Skin of body (tissue), 2 donors: ENCODE measurements around the gene ADGRE2. TPM values are rescaled to one million over a fixed set of nuclear protein-coding genes. Genes with fewer than 3 reads are reported as not detected.
A peak's percentile ranks its signal among the peaks of the same experiment; 100 is the strongest.

Experiments
- DNase-seq: peaks from one replicate; lab custom pipeline; 2025; lab: John Stamatoyannopoulos, UW
- total RNA-seq: library from RNA; depleted of rRNA; stranded (reverse); fragments of >200 nt; gene quantifications from one replicate; pipeline ENCODE4 v1.2.3, GENCODE V29; 2014

The ADGRE2 gene
- total RNA-seq, 1 donor from 2014 or later: 1.8 TPM

GRCh38 chr19:14746886-14747285, 31.5 kb downstream of the ADGRE2 start:
- no peak for DNase-seq

- no peak for DNase-seq
Observed at GRCh38 chr19:14735915-14736314, 42.4 kb downstream of the ADGRE2 start.

- no peak for DNase-seq
Observed at GRCh38 chr19:14733574-14733973, 44.8 kb downstream of the ADGRE2 start.

GRCh38 chr19:14732510-14732909, 45.9 kb downstream of the ADGRE2 start:
- no peak for DNase-seq

- no peak for DNase-seq
Observed at GRCh38 chr19:14731200-14731599, 47.2 kb downstream of the ADGRE2 start.

DNA sequence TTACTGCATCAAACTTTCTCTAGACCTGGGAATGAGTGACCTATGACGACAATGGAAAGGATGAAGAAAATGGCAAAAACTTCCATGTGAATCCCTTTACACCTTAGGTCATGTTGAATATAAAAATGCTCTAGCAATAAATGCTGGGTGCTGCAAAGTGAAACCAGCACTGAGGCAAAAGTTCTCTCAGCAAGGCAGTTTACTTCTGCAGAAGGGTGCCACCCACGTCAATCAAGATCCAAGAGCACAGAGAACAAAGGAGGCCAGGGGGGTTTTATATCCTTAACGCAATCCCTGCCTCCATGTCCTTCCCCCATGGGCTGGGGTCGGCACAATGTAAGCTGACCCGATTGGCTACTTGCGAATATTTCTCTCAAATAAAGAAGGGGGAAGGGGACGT, 49.8 kb downstream of the ADGRE2 start:
- DNase-seq: no peak

DNA sequence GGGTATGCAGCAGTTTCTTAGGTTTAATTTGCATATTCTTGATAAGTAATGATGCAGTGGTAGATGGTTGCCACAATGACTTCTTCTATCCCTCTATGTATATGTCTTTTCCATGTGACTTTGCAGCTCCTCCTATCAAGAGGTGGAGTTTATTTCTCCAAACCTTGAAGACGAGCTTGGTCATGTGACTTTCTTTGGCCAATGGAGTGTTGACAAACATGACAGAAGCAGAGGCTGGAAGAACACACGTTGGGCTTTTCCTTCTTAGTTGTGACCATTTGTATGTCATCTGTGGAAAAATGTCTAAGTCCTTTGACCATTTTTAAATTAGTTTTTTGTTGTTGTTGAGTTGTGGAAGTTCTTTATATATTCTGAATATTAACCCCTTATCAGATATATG, 56.2 kb downstream of the ADGRE2 start:
- DNase-seq: no peak

DNA sequence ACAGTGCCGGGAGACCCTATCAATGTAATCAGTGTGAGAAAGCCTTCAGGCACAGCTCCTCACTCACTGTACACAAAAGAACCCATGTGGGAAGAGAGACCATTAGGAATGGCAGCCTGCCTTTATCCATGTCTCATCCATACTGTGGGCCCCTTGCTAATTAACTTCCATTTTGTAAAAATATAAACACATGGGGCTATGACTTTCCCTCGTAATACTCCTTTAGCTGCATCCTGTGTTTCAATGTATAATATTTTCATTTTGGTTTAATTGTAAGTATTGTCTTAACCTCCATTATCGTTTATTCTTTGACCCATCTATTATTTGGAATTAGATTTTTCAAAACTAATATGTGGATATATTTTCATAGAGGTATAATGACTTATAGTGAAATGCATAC, 59.2 kb downstream of the ADGRE2 start:
- no peak for DNase-seq

GRCh38 chr19:14718522-14719116, 59.7 kb downstream of the ADGRE2 start:
- no peak for DNase-seq

GRCh38 chr19:14715841-14716240, 62.5 kb downstream of the ADGRE2 start:
- DNase-seq: no peak

GRCh38 chr19:14704450-14704849, 73.9 kb downstream of the ADGRE2 start:
- DNase-seq: no peak

- DNase-seq: no peak
Observed at GRCh38 chr19:14703833-14704232, 74.5 kb downstream of the ADGRE2 start.

DNA sequence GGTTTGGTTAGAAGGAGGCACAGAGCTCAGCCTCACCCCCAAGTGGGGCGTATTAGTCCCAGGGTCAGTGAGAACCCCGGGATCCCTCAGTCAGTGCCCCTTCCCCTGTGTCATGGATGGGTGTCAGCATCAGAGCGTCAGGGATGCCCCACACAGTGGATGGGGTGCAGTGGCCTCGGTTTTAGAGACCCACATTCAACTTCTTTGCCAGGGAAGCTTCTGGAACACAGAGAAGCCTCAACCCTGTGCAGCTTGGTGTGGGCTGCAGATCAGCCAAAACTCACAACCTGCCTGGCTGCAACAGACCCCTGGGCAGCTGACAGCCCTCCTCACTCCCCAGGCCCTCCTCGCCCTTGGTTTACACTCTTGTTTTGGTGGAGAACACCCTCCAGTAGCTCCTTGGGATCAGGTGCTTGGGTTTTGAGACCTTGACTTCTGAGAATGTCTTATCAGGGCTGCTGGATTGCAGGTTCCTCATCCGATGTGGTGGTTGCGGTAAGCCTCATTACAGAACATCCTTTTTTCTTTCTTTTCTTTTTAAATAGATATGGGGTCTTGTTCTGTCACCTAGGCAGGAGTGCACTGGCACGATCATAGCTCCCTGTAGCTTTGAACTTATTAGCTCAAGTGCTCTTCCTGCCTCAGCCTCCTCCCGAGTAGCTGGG, 77.5 kb downstream of the ADGRE2 start:
- no peak for DNase-seq

DNA sequence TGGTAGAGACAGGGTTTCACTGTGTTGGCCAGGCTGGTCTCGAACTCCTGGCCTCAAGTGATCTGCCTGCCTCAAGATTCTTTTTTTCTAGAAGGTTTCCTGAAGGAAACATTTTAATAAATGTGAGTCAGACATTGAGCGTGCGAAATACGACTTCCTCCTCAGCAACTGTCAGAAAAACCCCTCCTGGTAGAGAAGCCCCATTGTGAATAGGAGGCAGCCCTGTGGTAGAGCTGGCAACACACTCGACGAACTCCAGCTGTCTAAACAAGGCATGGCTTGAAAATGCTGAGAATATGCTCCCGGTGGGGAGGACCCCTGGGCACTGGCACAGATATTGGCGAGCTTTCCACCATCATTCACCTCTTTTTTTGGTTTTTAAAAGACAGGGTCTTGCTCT, 78.7 kb downstream of the ADGRE2 start:
- DNase-seq: no peak

DNA sequence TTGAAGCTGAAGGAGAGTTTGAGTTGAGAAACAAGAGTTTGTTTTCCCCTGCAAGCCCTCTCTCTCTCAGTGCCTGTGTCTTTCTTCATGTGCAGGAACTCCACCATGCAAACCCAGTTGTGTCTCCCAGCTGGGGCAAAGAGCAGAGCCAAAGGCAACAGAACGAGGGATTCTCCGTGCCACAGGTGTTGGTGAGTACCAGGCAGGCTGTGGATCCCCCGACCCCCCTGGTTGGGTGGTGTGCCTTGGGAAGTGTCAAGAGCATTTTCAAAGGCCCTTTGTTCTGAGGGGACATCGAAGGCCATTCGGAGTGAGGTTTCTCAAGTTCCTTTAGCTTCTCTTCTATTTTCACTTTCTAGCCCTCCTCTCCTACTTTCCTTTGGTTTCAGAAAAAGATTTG, 82.9 kb downstream of the ADGRE2 start:
- no peak for DNase-seq

- no peak for DNase-seq
Observed at GRCh38 chr19:14694641-14695266, 83.6 kb downstream of the ADGRE2 start.

DNA sequence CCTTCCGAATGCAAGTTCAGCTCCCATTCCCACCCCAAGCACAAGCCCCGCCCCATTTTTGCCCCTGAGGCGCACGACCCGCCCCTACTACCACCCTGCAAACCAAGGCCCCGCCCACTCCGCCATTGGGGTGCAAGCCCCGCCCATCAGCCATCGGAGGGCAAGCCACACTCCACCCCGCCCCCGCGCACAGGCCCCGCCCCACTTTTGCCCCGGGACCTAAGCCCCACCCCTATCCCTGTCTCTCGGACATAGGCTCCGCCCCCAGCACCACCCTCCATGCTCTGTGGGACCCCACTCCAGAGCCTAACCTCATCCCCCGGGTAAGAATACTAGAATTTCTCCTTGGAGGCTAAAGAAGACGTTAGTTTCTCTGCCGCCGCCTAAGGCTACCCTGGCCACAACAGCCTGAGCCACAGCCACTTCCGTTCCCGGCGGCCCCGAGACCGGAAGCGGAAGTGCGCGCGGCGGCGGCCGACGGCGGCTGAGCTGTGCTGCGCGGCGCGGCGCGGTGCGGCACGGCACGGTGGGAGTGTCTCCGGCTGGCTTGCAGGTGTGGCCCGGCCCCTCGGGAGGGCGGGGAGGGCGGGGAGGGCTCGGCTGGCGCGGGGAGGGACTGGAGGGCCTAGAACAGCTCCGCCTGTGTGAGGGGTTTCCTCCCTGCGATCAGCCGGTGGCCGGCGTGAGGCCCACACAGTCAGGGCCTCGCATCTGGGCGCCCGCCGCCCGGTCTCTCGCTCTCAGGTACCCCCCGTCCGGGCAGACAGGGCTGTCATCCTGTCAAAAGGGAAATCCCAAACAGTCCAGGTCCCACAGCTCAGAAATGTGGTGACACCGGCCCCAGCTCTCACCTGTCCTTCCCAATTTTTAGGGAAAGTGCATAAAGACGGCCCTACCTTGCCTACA, 88.5 kb downstream of the ADGRE2 start, which contains the start of gene ZNF333:
Gene ZNF333, plus strand, starts transcription at position 451 of the 906 bp plus-strand sequence. CDS start 3,444 bp downstream, outside the sequence.
- DNase-seq: peak; percentile 74

DNA sequence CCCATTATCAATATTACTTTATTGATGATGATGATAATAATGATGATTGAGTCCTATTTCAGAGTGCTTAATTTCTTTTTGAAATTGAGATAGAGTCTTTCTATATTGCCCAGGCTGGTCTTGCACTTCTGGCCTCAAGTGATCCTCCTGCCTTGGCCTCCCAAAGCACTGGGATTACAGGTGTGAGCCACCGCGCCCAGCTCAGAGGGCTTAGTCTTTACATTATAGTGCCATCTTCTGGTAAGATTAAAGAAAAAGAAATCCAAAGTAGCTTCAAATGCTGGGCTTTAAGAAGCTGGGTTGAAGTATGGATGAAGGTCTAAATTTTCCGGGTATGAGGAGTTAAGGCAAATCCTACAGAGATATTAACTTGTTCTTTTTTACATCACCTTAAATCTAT, 91.9 kb downstream of the ADGRE2 start:
- DNase-seq: no peak

DNA sequence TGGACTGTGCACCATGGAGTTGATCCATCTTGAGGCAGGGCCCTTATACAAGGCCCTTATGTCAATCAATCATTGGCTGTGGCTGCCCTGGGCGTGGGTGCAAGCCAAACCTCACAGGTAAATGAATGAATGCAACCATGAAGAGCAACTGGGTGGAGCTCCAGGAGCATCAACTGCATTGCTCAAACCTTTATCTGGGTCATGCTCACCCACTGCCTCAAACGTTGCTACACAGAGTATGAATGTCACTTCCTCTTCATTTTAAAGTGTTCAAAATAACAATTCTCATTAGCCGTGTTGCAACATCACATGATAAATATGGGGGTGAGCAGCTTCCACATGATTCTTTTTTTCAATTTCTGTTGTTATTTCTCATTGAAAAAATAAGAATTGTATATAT, 94.9 kb downstream of the ADGRE2 start:
- no peak for DNase-seq
